AG10803 (cell line): ENCODE results near the gene SEC62.

Experiments used
- DNase-seq: peaks from one replicate; pipeline ENCODE4 v3.0.0; 2010; ENCODE audit warnings: low read depth
- H3K4me3 ChIP-seq: 2 replicates; pipeline ENCODE4 v1.5.1; 2011; ENCODE audit warnings: mild to moderate bottlenecking, low read length, control low read depth
- CTCF ChIP-seq: conservative IDR thresholded peaks from 2 replicates; pipeline ENCODE4 v1.5.1; 2011; ENCODE audit warnings: mild to moderate bottlenecking, low read length, control low read depth, inconsistent platforms

The SEC62 gene

GRCh38 chr3:169952045-169952444 lies 14.6 kb upstream of the SEC62 start:
- no peak for TF ChIP-seq CTCF
- no peak for DNase-seq
- no peak overlapping the region for H3K4me3 ChIP-seq

GRCh38 chr3:169953462-169954141 lies 13.0 kb upstream of the SEC62 start:
- H3K4me3 ChIP-seq: no peak overlapping the region
- DNase-seq: no peak
- no peak for TF ChIP-seq CTCF

- no peak for DNase-seq
- no peak overlapping the region for H3K4me3 ChIP-seq
- TF ChIP-seq CTCF: no peak
Observed at GRCh38 chr3:169954142-169954756, 12.4 kb upstream of the SEC62 start.

- no peak overlapping the region for H3K4me3 ChIP-seq
- no peak for TF ChIP-seq CTCF
- DNase-seq: no peak
Observed at GRCh38 chr3:169955406-169955805, 11.2 kb upstream of the SEC62 start.

GRCh38 chr3:169964176-169964575 lies 2.4 kb upstream of the SEC62 start:
- no peak overlapping the region for H3K4me3 ChIP-seq
- no peak for TF ChIP-seq CTCF
- DNase-seq: no peak

- peak overlapping the region; percentile 89 for H3K4me3 ChIP-seq
- no peak for TF ChIP-seq CTCF
- no peak for DNase-seq
Observed at GRCh38 chr3:169965562-169966427, 812 bp upstream of the SEC62 start.
